PC-3 (cell line): ENCODE measurements around the gene SRGAP2.
"Not testable (repeated sequence)": the region's sequence is repeated elsewhere in the genome, so short reads cannot be mapped to it uniquely, and the experiment has no call there.

Experiments
- CTCF ChIP-seq: fragments of 300-600 bp; sonication (generic); conservative IDR thresholded peaks from 2 replicates; pipeline ENCODE4 v1.5.1; 2017; ENCODE audit warnings: antibody characterized with exemption, low read depth, mild to moderate bottlenecking, low read length
- EZH2phosphoT487 ChIP-seq: fragments of 300-600 bp; sonication (generic); IDR thresholded peaks from 2 replicates; pipeline ENCODE4 v1.6.1; 2018; ENCODE audit warnings: mild to moderate bottlenecking, antibody characterized with exemption, low read length, borderline replicate concordance

- not testable (repeated sequence) for TF ChIP-seq CTCF, EZH2phosphoT487
Observed at GRCh38 chr1:206202789-206203363, 465 bp upstream of the SRGAP2 start, which contains the start of gene FAM72A.
